Measurements from ENCODE around the gene ADRA2A. TPM values are rescaled to one million over a fixed set of nuclear protein-coding genes. Genes with fewer than 3 reads are reported as not detected.

Gene ADRA2A
- total RNA-seq, 1 donor from 2014 or later: 19.6 TPM

GRCh38 chr10:111107846-111108245, 31.0 kb downstream of the ADRA2A start:
- DNase-seq (ENCODE audit: low spot score in 2 of 2) (no peak), FAIRE-seq (no peak)

- no peak for FAIRE-seq
- no peak for DNase-seq (ENCODE audit: low spot score in 2 of 2)
Measured at GRCh38 chr10:111108441-111108840, 31.6 kb downstream of the ADRA2A start.

- DNase-seq (ENCODE audit: low spot score in 2 of 2) (no peak), FAIRE-seq (no peak)
Measured at GRCh38 chr10:111109501-111110242, 32.8 kb downstream of the ADRA2A start.

GRCh38 chr10:111110771-111111170, 33.9 kb downstream of the ADRA2A start:
- FAIRE-seq: no peak

GRCh38 chr10:111112333-111112732, 35.5 kb downstream of the ADRA2A start:
- FAIRE-seq: no peak
- no peak for DNase-seq (ENCODE audit: low spot score in 2 of 2)

More at GRCh38 chr10:111110771-111111170, 33.9 kb downstream of the ADRA2A start:
- no peak for DNase-seq (ENCODE audit: low spot score in 2 of 2)

- DNase-seq (ENCODE audit: low spot score in 2 of 2) (no peak), FAIRE-seq (no peak)
Measured at GRCh38 chr10:111113238-111113960, 36.6 kb downstream of the ADRA2A start.

GRCh38 chr10:111113961-111114757, 37.3 kb downstream of the ADRA2A start:
- no peak for DNase-seq (ENCODE audit: low spot score in 2 of 2)
- no peak for FAIRE-seq

- FAIRE-seq (no peak), DNase-seq (ENCODE audit: low spot score in 2 of 2) (no peak)
Measured at GRCh38 chr10:111114758-111115500, 38.1 kb downstream of the ADRA2A start.

GRCh38 chr10:111116211-111116610, 39.4 kb downstream of the ADRA2A start:
- FAIRE-seq (no peak), DNase-seq (ENCODE audit: low spot score in 2 of 2) (no peak)

- DNase-seq (ENCODE audit: low spot score in 2 of 2): no peak
- FAIRE-seq: no peak
Measured at GRCh38 chr10:111116762-111117445, 40.1 kb downstream of the ADRA2A start.

- DNase-seq (ENCODE audit: low spot score in 2 of 2) (no peak), FAIRE-seq (no peak)
Measured at GRCh38 chr10:111117528-111118277, 40.9 kb downstream of the ADRA2A start.

- no peak for FAIRE-seq
Measured at GRCh38 chr10:111118758-111119157, 41.9 kb downstream of the ADRA2A start.

GRCh38 chr10:111119637-111120036, 42.8 kb downstream of the ADRA2A start:
- DNase-seq (ENCODE audit: low spot score in 2 of 2) (no peak), FAIRE-seq (no peak)

More at GRCh38 chr10:111118758-111119157, 41.9 kb downstream of the ADRA2A start:
- DNase-seq (ENCODE audit: low spot score in 2 of 2): no peak

GRCh38 chr10:111122127-111122526, 45.3 kb downstream of the ADRA2A start:
- DNase-seq (ENCODE audit: low spot score in 2 of 2): no peak
- FAIRE-seq: no peak

- DNase-seq (ENCODE audit: low spot score in 2 of 2): no peak
- FAIRE-seq: no peak
Measured at GRCh38 chr10:111123883-111124282, 47.1 kb downstream of the ADRA2A start.

GRCh38 chr10:111125102-111125501, 48.3 kb downstream of the ADRA2A start:
- DNase-seq (ENCODE audit: low spot score in 2 of 2) (no peak), FAIRE-seq (no peak)

- DNase-seq (ENCODE audit: low spot score in 2 of 2) (no peak), FAIRE-seq (no peak)
Measured at GRCh38 chr10:111126077-111126476, 49.2 kb downstream of the ADRA2A start.

GRCh38 chr10:111127081-111127848, 50.4 kb downstream of the ADRA2A start:
- FAIRE-seq: no peak
- DNase-seq (ENCODE audit: low spot score in 2 of 2): no peak

Measured in frontal cortex (tissue), 4 donors.